NB4 (cell line): ENCODE measurements around the gene CDKN2A.

Experiments used
- MYC ChIP-seq: IDR thresholded peaks from 2 replicates; pipeline ENCODE4 v1.6.1; 2011; ENCODE audit warnings: low read depth, low read length
- POLR2A ChIP-seq: IDR thresholded peaks from 2 replicates; pipeline ENCODE4 v1.6.1; 2011; ENCODE audit warnings: mild to moderate bottlenecking; ENCODE audit not compliant: insufficient read length; ENCODE audit errors: extremely low read depth
- TF ChIP-seq, protein P1 (sequence below): IDR thresholded peaks from one replicate; pipeline ENCODE4 v1.5.1; 2012; ENCODE audit warnings: low read depth, low read length
- TF ChIP-seq, protein P2 (sequence below): IDR thresholded peaks from 2 replicates; pipeline ENCODE4 v1.6.1; 2011; ENCODE audit warnings: low read depth, low read length

DNA sequence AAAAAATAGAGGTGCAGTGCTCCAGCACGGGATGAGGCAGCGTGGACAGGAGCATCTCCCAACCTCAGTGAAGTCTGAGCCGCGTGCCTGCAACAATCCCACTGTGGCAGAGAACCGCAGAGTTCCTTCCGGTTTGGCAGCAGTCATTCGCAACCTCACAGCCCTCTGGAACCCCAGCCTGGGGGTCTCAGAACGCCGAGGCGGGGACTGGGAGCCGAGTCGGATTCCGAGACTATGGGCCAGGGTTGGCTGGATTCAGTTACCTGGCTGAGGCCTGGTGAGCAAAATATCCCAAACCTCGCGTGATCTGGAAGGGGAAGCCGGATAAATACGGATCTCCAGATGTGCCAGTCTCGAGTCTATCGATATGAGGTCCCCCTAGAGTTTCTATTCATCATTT is 27.0 kb downstream of the CDKN2A start:
- TF ChIP-seq, protein P1, sequence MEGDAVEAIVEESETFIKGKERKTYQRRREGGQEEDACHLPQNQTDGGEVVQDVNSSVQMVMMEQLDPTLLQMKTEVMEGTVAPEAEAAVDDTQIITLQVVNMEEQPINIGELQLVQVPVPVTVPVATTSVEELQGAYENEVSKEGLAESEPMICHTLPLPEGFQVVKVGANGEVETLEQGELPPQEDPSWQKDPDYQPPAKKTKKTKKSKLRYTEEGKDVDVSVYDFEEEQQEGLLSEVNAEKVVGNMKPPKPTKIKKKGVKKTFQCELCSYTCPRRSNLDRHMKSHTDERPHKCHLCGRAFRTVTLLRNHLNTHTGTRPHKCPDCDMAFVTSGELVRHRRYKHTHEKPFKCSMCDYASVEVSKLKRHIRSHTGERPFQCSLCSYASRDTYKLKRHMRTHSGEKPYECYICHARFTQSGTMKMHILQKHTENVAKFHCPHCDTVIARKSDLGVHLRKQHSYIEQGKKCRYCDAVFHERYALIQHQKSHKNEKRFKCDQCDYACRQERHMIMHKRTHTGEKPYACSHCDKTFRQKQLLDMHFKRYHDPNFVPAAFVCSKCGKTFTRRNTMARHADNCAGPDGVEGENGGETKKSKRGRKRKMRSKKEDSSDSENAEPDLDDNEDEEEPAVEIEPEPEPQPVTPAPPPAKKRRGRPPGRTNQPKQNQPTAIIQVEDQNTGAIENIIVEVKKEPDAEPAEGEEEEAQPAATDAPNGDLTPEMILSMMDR, result no peak
- TF ChIP-seq POLR2A, result no peak
- TF ChIP-seq, protein P2, sequence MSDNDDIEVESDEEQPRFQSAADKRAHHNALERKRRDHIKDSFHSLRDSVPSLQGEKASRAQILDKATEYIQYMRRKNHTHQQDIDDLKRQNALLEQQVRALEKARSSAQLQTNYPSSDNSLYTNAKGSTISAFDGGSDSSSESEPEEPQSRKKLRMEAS, result no peak
- TF ChIP-seq MYC, result no peak
